Measurements from ENCODE around the gene AFAP1L2. TPM values are rescaled to one million over a fixed set of nuclear protein-coding genes. Genes with fewer than 3 reads are reported as not detected.

The AFAP1L2 gene
- total RNA-seq, 5 donors from 2014 or later (not counting 1 experiment from before 2014, with no cell fraction given), result 1.0 to 3.8 (median 2.1) TPM

DNA sequence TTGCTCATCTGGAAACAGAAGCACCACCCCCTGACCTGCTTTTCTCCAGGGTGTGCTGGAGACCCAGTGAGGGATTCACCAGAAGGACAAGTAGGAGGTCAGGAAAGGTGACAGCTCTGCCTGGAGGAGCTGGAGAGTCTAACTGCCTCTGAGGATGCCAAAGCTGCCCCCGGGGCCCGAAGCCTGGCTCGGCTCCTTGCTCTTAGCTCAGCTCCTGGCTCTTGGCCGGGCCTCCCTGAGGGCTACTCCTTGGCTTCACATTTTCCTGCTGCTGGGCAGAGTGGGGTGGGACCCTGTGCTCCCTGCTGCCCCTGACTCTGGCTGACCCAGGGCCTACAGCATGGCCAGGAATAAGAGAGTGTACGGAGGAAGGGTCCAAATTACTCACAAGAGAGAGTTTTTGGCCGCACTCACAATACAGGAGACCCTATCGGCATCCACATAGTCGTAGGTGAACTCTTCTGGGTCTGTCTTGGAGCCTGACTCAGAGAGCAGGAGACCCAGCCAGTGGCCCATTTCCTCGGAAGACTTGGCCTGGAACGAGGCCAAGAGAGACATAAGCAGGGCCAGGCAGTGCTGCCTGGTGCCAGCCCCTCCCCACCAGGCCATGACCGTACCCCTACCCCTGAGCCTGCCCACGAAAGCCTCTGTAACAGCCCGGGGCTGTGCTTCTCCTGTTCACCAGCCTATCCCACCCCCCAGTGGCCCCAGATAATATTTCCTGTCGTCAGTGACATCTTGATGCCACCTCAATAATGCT is 102.2 kb downstream of the AFAP1L2 start:
- WGBS (ENCODE audit: insufficient coverage), result 89% methylated on average over 10 of the region's 14 CpGs
- no peak overlapping the region for H3K27ac Mint-ChIP-seq
- H3K4me1 Mint-ChIP-seq, result peaks cover 10 to 12% (median 12%) of the 10 kb centered on the region in 3 donors
- peaks cover 3 to 6% of the 10 kb centered on the region in 2 donors for H3K36me3 ChIP-seq (ENCODE audit: control insufficient read depth in 2 of 2, extremely low read depth in 1 of 2, insufficient read depth in 1 of 2, low read length in 1 of 2)
- peaks cover 26% of the 10 kb centered on the region for H3K36me3 Mint-ChIP-seq
- POLR2A ChIA-PET, result no interaction called here
- no peak for ATAC-seq (replicated peaks in 1 of 4)
- H3K27ac ChIP-seq (ENCODE audit: low read length), result no peak overlapping the region
- no peaks in the 10 kb centered on the region for H3K27me3 Mint-ChIP-seq
- H3K9me3 ChIP-seq, result no peaks in the 10 kb centered on the region
- no peak overlapping the region for H3K4me3 Mint-ChIP-seq
- CTCF ChIA-PET, result interaction anchor here in 1 of 2 donors (1.2 to 3.7 kb wide), 2 partner anchors 9 to 483 kb away, joined by 3 to 31 read pairs; no protein-coding TSS in a partner anchor
- no peaks in the 10 kb centered on the region for H3K27me3 ChIP-seq (replicated peaks in 1 of 2; ENCODE audit: control insufficient read depth in 2 of 2, extremely low read depth in 1 of 2, insufficient read depth in 2 of 2, low read length in 1 of 2)
- no peaks in the 10 kb centered on the region for H3K9me3 Mint-ChIP-seq
- H3K4me3 ChIP-seq (ENCODE audit: control insufficient read depth in 1 of 2, extremely low read depth in 1 of 2, low read length in 1 of 2), result no peak overlapping the region
- peaks cover 0 to 16% of the 10 kb centered on the region in 2 experiments for H3K4me1 ChIP-seq (ENCODE audit: control insufficient read depth in 1 of 2, extremely low read depth in 1 of 2, insufficient read depth in 2 of 2, low read length in 2 of 2)
- no peak for DNase-seq

DNA sequence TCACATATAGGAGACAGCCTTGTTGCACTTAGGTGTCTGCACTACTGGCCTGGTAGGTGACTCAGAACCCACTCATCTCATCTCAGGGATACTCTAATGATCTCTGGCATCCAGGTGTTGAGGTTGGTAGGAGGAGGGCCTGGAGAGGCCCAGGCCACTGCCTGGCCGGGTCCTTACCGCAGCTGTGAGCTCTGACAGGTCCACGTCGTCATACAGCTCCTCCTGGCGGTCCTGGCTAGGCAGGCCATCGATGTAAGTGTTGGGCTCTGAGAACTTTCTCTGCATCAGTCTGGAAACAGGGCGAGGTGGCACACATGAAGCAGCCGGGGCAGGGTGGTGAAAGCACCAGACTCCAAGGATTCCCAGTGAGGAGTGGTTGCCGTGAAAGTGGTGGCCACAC is 103.1 kb downstream of the AFAP1L2 start:
- Histone ChIP-seq H3K27ac (ENCODE audit: low read length) (no peak overlapping the region), H3K36me3 (ENCODE audit: control insufficient read depth in 2 of 2, extremely low read depth in 1 of 2, insufficient read depth in 1 of 2, low read length in 1 of 2) (peaks cover 3 to 14% of the 10 kb centered on the region in 2 donors), H3K9me3 (no peaks in the 10 kb centered on the region), H3K27me3 (replicated peaks in 1 of 2; ENCODE audit: control insufficient read depth in 2 of 2, extremely low read depth in 1 of 2, insufficient read depth in 2 of 2, low read length in 1 of 2) (no peaks in the 10 kb centered on the region), H3K4me3 (ENCODE audit: control insufficient read depth in 1 of 2, extremely low read depth in 1 of 2, low read length in 1 of 2) (no peak overlapping the region), H3K4me1 (ENCODE audit: control insufficient read depth in 1 of 2, extremely low read depth in 1 of 2, insufficient read depth in 2 of 2, low read length in 2 of 2) (peaks cover 0 to 16% of the 10 kb centered on the region in 2 experiments)
- peaks cover 1 to 4% (median 4%) of the 10 kb centered on the region in 3 donors for H3K9me3 Mint-ChIP-seq
- H3K4me3 Mint-ChIP-seq, result no peak overlapping the region
- ATAC-seq (replicated peaks in 1 of 4), result no peak
- no peak overlapping the region for H3K27ac Mint-ChIP-seq
- H3K4me1 Mint-ChIP-seq, result peaks cover 10 to 12% (median 12%) of the 10 kb centered on the region in 3 donors
- 93% methylated on average over 8 of the region's 9 CpGs for WGBS (ENCODE audit: insufficient coverage)
- POLR2A ChIA-PET, result no interaction called here
- peaks cover 35% of the 10 kb centered on the region for H3K36me3 Mint-ChIP-seq
- CTCF ChIA-PET, result interaction anchor here in 1 of 2 donors (0.6 to 3.7 kb wide), 2 partner anchors 54 to 484 kb away, joined by 5 to 31 read pairs; no protein-coding TSS in a partner anchor
- no peaks in the 10 kb centered on the region for H3K27me3 Mint-ChIP-seq
- DNase-seq, result no peak

DNA sequence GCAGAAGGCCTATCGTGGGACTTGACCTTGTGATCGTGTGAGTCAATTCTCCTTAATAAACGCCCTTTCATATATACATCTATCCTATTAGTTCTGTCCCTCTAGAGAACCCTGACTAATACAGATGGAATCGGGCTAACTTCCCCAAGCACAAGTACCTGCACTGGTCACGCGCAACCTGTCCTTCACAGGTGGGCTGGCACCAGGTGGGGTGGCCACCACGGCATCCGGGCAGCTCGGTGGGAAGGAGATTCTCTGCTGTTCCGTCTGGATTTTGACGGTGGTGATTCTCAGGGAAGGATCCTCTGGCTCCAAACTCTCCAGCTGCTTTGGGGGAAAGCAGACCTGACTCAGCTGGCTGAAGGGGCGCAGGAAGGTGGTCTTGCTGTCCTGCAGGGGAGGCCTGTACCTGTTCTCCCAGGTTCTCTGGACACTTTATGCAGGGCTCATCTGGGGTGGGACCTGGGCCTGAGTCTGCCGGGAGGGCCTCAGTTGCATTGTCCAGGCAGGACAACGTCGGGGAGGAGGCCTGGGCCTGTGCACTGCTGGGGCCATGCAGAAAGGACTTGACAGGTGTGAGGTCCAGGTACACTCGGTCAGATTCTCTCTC is 104.2 kb downstream of the AFAP1L2 start:
- CTCF ChIA-PET, result interaction anchor here in 1 of 2 donors (0.6 kb wide), 1 partner anchor 53 kb away, joined by 5 read pairs; no protein-coding TSS in a partner anchor
- no peak overlapping the region for H3K4me3 Mint-ChIP-seq
- no peak overlapping the region for H3K27ac Mint-ChIP-seq
- Histone ChIP-seq H3K4me1 (ENCODE audit: control insufficient read depth in 1 of 2, extremely low read depth in 1 of 2, insufficient read depth in 2 of 2, low read length in 2 of 2) (peaks cover 0 to 12% of the 10 kb centered on the region in 2 experiments), H3K4me3 (ENCODE audit: control insufficient read depth in 1 of 2, extremely low read depth in 1 of 2, low read length in 1 of 2) (no peak overlapping the region), H3K27ac (ENCODE audit: low read length) (no peak overlapping the region), H3K27me3 (replicated peaks in 1 of 2; ENCODE audit: control insufficient read depth in 2 of 2, extremely low read depth in 1 of 2, insufficient read depth in 2 of 2, low read length in 1 of 2) (no peaks in the 10 kb centered on the region), H3K36me3 (ENCODE audit: control insufficient read depth in 2 of 2, extremely low read depth in 1 of 2, insufficient read depth in 1 of 2, low read length in 1 of 2) (peaks cover 3 to 20% of the 10 kb centered on the region in 2 donors), H3K9me3 (peaks cover 2% of the 10 kb centered on the region)
- DNase-seq, result no peak
- H3K36me3 Mint-ChIP-seq, result peaks cover 45% of the 10 kb centered on the region
- no peak for ATAC-seq (replicated peaks in 1 of 4)
- WGBS (ENCODE audit: insufficient coverage), result 94% methylated on average over 11 of the region's 16 CpGs
- H3K27me3 Mint-ChIP-seq, result no peaks in the 10 kb centered on the region
- peaks cover 7 to 14% (median 14%) of the 10 kb centered on the region in 3 donors for H3K9me3 Mint-ChIP-seq
- H3K4me1 Mint-ChIP-seq, result peaks cover 10 to 12% (median 12%) of the 10 kb centered on the region in 3 donors
- POLR2A ChIA-PET, result no interaction called here

DNA sequence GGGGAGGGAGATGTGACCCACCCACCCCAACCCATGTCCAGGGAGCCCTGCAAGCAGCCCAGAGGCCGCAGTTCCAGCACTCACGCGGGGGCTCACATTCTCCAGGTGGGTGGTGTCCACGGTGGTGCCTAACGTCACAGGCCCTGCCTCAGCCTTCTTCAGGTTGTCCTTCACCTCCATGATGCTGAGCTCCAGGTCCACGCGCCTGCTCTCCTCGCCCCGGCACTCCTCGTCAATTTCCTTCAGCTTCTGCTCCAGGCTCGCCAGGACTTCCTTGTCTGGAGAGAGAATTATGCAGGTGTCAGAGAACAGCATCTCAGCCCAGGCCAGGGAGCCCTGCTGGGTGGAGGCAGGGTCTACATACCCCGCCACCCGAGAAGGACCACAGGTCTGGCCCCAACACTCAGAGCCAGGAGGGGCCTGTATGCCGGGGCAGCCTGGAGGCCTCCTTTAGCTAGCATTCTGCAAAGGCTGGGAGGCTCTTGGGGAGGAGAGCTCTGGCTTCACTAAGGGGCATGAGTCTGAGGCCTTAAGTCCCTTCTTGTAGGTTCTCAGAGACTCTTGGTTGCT is 107.1 kb downstream of the AFAP1L2 start:
- H3K9me3 ChIP-seq, result peaks cover 2% of the 10 kb centered on the region
- Mint-ChIP-seq H3K27ac (no peak overlapping the region), H3K27me3 (no peaks in the 10 kb centered on the region), H3K4me3 (no peak overlapping the region), H3K4me1 (no peaks in the 10 kb centered on the region), H3K9me3 (peaks cover 7 to 22% (median 19%) of the 10 kb centered on the region in 3 donors), H3K36me3 (peaks cover 54% of the 10 kb centered on the region)
- DNase-seq (no peak), ATAC-seq (replicated peaks in 1 of 4) (no peak)
- no peaks in the 10 kb centered on the region for H3K27me3 ChIP-seq (replicated peaks in 1 of 2; ENCODE audit: control insufficient read depth in 2 of 2, extremely low read depth in 1 of 2, insufficient read depth in 2 of 2, low read length in 1 of 2)
- 99% methylated on average over 13 of the region's 14 CpGs for WGBS (ENCODE audit: insufficient coverage)
- no peak overlapping the region for H3K27ac ChIP-seq (ENCODE audit: low read length)
- ChIA-PET CTCF (interaction anchor here (0.5 to 0.6 kb wide), 2 partner anchors 407 to 1001 kb away, joined by 5 to 6 read pairs; no protein-coding TSS in a partner anchor), POLR2A (no interaction called here)
- peaks cover 3 to 20% of the 10 kb centered on the region in 2 donors for H3K36me3 ChIP-seq (ENCODE audit: control insufficient read depth in 2 of 2, extremely low read depth in 1 of 2, insufficient read depth in 1 of 2, low read length in 1 of 2)
- H3K4me1 ChIP-seq (ENCODE audit: control insufficient read depth in 1 of 2, extremely low read depth in 1 of 2, insufficient read depth in 2 of 2, low read length in 2 of 2), result no peaks in the 10 kb centered on the region
- H3K4me3 ChIP-seq (ENCODE audit: control insufficient read depth in 1 of 2, extremely low read depth in 1 of 2, low read length in 1 of 2), result no peak overlapping the region

DNA sequence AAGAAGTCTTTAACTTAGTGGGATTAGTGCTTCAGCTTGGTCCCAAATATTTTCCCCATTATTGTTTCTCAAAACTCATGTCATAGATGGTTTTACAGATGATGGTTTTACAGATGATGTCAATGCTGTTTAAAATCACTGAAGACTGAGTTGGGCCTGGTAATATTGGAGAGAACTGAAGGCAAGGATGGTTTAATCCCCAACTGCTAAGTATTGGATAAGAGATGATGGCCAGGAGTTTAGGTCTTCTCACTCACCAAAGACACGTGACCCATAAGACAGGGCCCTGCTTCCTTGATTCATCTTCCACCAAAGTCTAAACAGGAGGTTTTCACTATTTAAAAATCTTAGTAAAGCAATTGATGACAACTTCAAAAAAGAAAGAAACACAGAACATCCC is 108.9 kb downstream of the AFAP1L2 start:
- Mint-ChIP-seq H3K4me1 (no peaks in the 10 kb centered on the region), H3K4me3 (no peak overlapping the region), H3K27ac (no peak overlapping the region), H3K36me3 (peaks cover 52% of the 10 kb centered on the region), H3K27me3 (no peaks in the 10 kb centered on the region), H3K9me3 (peaks cover 7 to 22% (median 19%) of the 10 kb centered on the region in 3 donors)
- no peak for DNase-seq
- ChIA-PET CTCF (no interaction called here), POLR2A (no interaction called here)
- whole genome bisulfite sequencing (ENCODE audit: insufficient coverage), result no CpG with 5 or more reads among the region's 1 CpG
- Histone ChIP-seq H3K9me3 (peaks cover 2% of the 10 kb centered on the region), H3K4me3 (ENCODE audit: control insufficient read depth in 1 of 2, extremely low read depth in 1 of 2, low read length in 1 of 2) (no peak overlapping the region), H3K36me3 (ENCODE audit: control insufficient read depth in 2 of 2, extremely low read depth in 1 of 2, insufficient read depth in 1 of 2, low read length in 1 of 2) (peaks cover 0 to 20% of the 10 kb centered on the region in 2 donors), H3K27ac (ENCODE audit: low read length) (no peak overlapping the region), H3K4me1 (ENCODE audit: control insufficient read depth in 1 of 2, extremely low read depth in 1 of 2, insufficient read depth in 2 of 2, low read length in 2 of 2) (no peaks in the 10 kb centered on the region), H3K27me3 (replicated peaks in 1 of 2; ENCODE audit: control insufficient read depth in 2 of 2, extremely low read depth in 1 of 2, insufficient read depth in 2 of 2, low read length in 1 of 2) (no peaks in the 10 kb centered on the region)
- no peak for ATAC-seq (replicated peaks in 1 of 4)

DNA sequence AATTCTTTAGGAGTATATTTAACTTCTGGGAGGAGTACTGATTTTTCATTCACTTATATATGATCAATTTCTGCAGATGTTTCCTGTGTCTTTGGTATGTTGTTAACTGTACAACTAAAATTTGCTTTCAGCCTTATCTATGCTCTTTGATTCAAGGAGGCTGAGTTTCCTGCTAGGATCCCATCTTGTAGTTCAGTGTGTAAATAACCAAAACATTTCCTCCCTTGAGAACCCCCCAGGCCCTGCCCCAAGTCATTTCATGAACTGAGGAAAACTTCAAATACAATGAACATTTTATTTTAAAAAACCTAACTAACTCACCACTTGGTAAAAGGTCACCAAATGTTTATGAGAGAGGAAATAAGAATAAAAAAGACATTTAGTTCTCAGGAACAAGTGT is 109.8 kb downstream of the AFAP1L2 start:
- Histone ChIP-seq H3K4me3 (ENCODE audit: control insufficient read depth in 1 of 2, extremely low read depth in 1 of 2, low read length in 1 of 2) (no peak overlapping the region), H3K36me3 (ENCODE audit: control insufficient read depth in 2 of 2, extremely low read depth in 1 of 2, insufficient read depth in 1 of 2, low read length in 1 of 2) (peaks cover 0 to 17% of the 10 kb centered on the region in 2 donors), H3K27me3 (replicated peaks in 1 of 2; ENCODE audit: control insufficient read depth in 2 of 2, extremely low read depth in 1 of 2, insufficient read depth in 2 of 2, low read length in 1 of 2) (no peaks in the 10 kb centered on the region), H3K27ac (ENCODE audit: low read length) (no peak overlapping the region), H3K9me3 (peaks cover 2% of the 10 kb centered on the region), H3K4me1 (ENCODE audit: control insufficient read depth in 1 of 2, extremely low read depth in 1 of 2, insufficient read depth in 2 of 2, low read length in 2 of 2) (no peaks in the 10 kb centered on the region)
- ChIA-PET POLR2A (no interaction called here), CTCF (interaction anchor here in 1 of 2 donors (0.6 kb wide), 1 partner anchor 380 kb away, joined by 5 read pairs; no protein-coding TSS in a partner anchor)
- H3K27ac Mint-ChIP-seq, result no peak overlapping the region
- no peak for DNase-seq
- H3K27me3 Mint-ChIP-seq, result no peaks in the 10 kb centered on the region
- peaks cover 7 to 22% (median 19%) of the 10 kb centered on the region in 3 donors for H3K9me3 Mint-ChIP-seq
- ATAC-seq (replicated peaks in 1 of 4), result no peak
- H3K36me3 Mint-ChIP-seq, result peaks cover 44% of the 10 kb centered on the region
- H3K4me1 Mint-ChIP-seq, result no peaks in the 10 kb centered on the region
- no peak overlapping the region for H3K4me3 Mint-ChIP-seq

Data from T-cell (primary cell).